ENCODE data around the gene MSI2. TPM values are rescaled to one million over a fixed set of nuclear protein-coding genes. Genes with fewer than 3 reads are reported as not detected.
"Not testable (repeated sequence)": the region's sequence is repeated elsewhere in the genome, so short reads cannot be mapped to it uniquely, and the experiment has no call there.

Gene MSI2
- total RNA-seq, 2 donors from 2014 or later, result 53.1 to 74.0 TPM

- Histone ChIP-seq H3K27ac (no peak overlapping the region), H3K36me3 (no peaks in the 10 kb centered on the region), H3K4me3 (no peak overlapping the region), H3K9me3 (no peaks in the 10 kb centered on the region), H3K27me3 (replicated peaks; ENCODE audit: insufficient read depth) (no peaks in the 10 kb centered on the region), H3K4me1 (replicated peaks) (no peaks in the 10 kb centered on the region)
- no peak for DNase-seq (ENCODE audit: low spot score)
- TF ChIP-seq CTCF (IDR thresholded peaks at IDR 0.05) (no peak), POLR2A (IDR thresholded peaks at IDR 0.05) (no peak), POLR2AphosphoS5 (IDR thresholded peaks at IDR 0.05) (no peak)
- intact Hi-C loops (cut with DNase I), result no loop called here
- 83% methylated on average over 13 of the region's 13 CpGs for WGBS
These were observed 359.8 kb downstream of the MSI2 start for GRCh38 chr17:57615836-57616757.

GRCh38 chr17:57617218-57617617, 360.9 kb downstream of the MSI2 start:
- no peak for DNase-seq (ENCODE audit: low spot score)
- TF ChIP-seq CTCF (IDR thresholded peaks at IDR 0.05) (no peak), POLR2A (IDR thresholded peaks at IDR 0.05) (no peak), POLR2AphosphoS5 (IDR thresholded peaks at IDR 0.05) (no peak)
- Histone ChIP-seq H3K27ac (no peak overlapping the region), H3K4me1 (replicated peaks) (no peaks in the 10 kb centered on the region), H3K27me3 (replicated peaks; ENCODE audit: insufficient read depth) (no peaks in the 10 kb centered on the region), H3K36me3 (no peaks in the 10 kb centered on the region), H3K9me3 (no peaks in the 10 kb centered on the region), H3K4me3 (no peak overlapping the region)
- intact Hi-C loops (cut with DNase I), result no loop called here

GRCh38 chr17:57619061-57619937, 363.0 kb downstream of the MSI2 start:
- no peaks in the 10 kb centered on the region for H3K9me3 ChIP-seq
- no peaks in the 10 kb centered on the region for H3K27me3 ChIP-seq (replicated peaks; ENCODE audit: insufficient read depth)
- intact Hi-C loops (cut with DNase I), result no loop called here
- no peaks in the 10 kb centered on the region for H3K36me3 ChIP-seq
- H3K4me3 ChIP-seq, result no peak overlapping the region
- DNase-seq (ENCODE audit: low spot score), result no peak
- TF ChIP-seq POLR2AphosphoS5 (IDR thresholded peaks at IDR 0.05), result no peak
- no peak for TF ChIP-seq POLR2A (IDR thresholded peaks at IDR 0.05)
- TF ChIP-seq CTCF (IDR thresholded peaks at IDR 0.05), result no peak
- H3K4me1 ChIP-seq (replicated peaks), result no peaks in the 10 kb centered on the region
- 75% methylated on average over 19 of the region's 19 CpGs for WGBS
- H3K27ac ChIP-seq, result no peak overlapping the region

- Histone ChIP-seq H3K36me3 (no peaks in the 10 kb centered on the region), H3K27ac (no peak overlapping the region), H3K27me3 (replicated peaks; ENCODE audit: insufficient read depth) (no peaks in the 10 kb centered on the region), H3K4me1 (replicated peaks) (no peaks in the 10 kb centered on the region), H3K9me3 (no peaks in the 10 kb centered on the region), H3K4me3 (no peak overlapping the region)
- 100% methylated on average over 2 of the region's 2 CpGs for WGBS
- no peak for DNase-seq (ENCODE audit: low spot score)
- intact Hi-C loops (cut with DNase I), result no loop called here
- TF ChIP-seq CTCF (IDR thresholded peaks at IDR 0.05), result no peak
- TF ChIP-seq POLR2AphosphoS5 (IDR thresholded peaks at IDR 0.05), result no peak
- no peak for TF ChIP-seq POLR2A (IDR thresholded peaks at IDR 0.05)
These were observed 364.3 kb downstream of the MSI2 start for GRCh38 chr17:57620576-57620975.

- DNase-seq (ENCODE audit: low spot score), result not testable (repeated sequence)
These were observed 365.5 kb downstream of the MSI2 start for GRCh38 chr17:57621791-57622190.

More at GRCh38 chr17:57621791-57622190, 365.5 kb downstream of the MSI2 start:
- H3K36me3 ChIP-seq; H3K4me1 ChIP-seq (replicated peaks); H3K27ac ChIP-seq; H3K27me3 ChIP-seq (replicated peaks; ENCODE audit: insufficient read depth); intact Hi-C loops (cut with DNase I); H3K4me3 ChIP-seq; H3K9me3 ChIP-seq: not testable (repeated sequence)
- WGBS, result 95% methylated on average over 6 of the region's 6 CpGs
